DMS 273 treated with DMSO at 0.1 percent for 48 hours (cell line): Measurements from ENCODE around the gene SEPHS1.
"Not testable (repeated sequence)": the region's sequence is repeated elsewhere in the genome, so short reads cannot be mapped to it uniquely, and the experiment has no call there.

Source experiments
- DNase-seq: peaks from one replicate; lab custom pipeline; 2025; lab: John Stamatoyannopoulos, UW

The SEPHS1 gene

GRCh38 chr10:13284050-13284449 lies 64.0 kb downstream of the SEPHS1 start:
- DNase-seq: no peak

GRCh38 chr10:13282348-13282747 lies 65.7 kb downstream of the SEPHS1 start:
- not testable (repeated sequence) for DNase-seq

- DNase-seq: no peak
Measured at GRCh38 chr10:13276749-13277365, 71.2 kb downstream of the SEPHS1 start.

GRCh38 chr10:13276146-13276545 lies 71.9 kb downstream of the SEPHS1 start:
- not testable (repeated sequence) for DNase-seq

GRCh38 chr10:13272164-13272571 lies 75.9 kb downstream of the SEPHS1 start:
- DNase-seq: peak; percentile 16

- peak; percentile 1 for DNase-seq
Measured at GRCh38 chr10:13271552-13272163, 76.4 kb downstream of the SEPHS1 start.

- DNase-seq: no peak
Measured at GRCh38 chr10:13270877-13271551, 77.1 kb downstream of the SEPHS1 start.

GRCh38 chr10:13268841-13269240 lies 79.3 kb downstream of the SEPHS1 start:
- no peak for DNase-seq

GRCh38 chr10:13268310-13268709 lies 79.8 kb downstream of the SEPHS1 start:
- no peak for DNase-seq
